Amniotic stem cell (primary cell): Measurements from ENCODE around the gene SCGB1C1.
"Not testable (repeated sequence)": the region's sequence is repeated elsewhere in the genome, so short reads cannot be mapped to it uniquely, and the experiment has no call there.

Experiments used
- DNase-seq: peaks from one replicate; lab custom pipeline; 2025; lab: John Stamatoyannopoulos, UW

SCGB1C1 gene

DNA sequence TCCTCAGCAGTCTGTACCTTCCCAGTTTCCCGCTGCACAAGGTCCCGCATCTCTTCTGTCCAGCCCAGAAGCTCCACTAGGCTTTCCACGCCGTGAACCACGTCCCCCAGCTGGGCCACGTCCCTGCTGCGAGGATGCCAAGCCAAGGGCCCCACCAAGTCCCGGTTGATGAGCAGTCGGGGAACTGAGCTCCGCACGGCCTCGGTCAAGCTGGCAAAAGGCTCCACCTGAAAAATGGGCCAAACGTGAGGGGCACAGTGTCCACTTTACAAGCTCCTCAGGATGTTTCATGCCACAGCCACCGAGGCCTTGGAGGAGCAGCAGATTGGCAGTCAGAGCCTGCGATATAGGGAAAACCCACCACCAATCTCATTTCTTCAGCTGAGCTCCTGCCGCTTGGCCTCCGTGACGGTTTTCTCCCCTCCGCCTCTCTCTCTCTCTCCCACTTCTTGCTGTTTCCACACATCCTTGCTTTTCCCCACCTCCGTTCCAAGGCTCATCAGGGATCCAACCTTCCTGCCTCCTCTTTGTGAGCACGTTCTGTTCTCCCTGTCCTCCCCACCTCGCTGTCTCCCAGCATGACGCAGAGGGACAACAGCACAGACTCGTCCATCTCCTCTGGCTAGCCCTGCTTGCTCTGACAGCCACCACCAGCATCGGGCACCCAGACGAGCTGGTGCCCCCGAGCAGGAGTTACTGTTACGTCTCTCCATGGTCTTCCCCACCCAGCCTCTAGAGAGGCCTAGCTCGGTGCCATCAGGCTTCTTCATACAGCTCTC lies 26.1 kb downstream of the SCGB1C1 start:
- DNase-seq = no peak

DNA sequence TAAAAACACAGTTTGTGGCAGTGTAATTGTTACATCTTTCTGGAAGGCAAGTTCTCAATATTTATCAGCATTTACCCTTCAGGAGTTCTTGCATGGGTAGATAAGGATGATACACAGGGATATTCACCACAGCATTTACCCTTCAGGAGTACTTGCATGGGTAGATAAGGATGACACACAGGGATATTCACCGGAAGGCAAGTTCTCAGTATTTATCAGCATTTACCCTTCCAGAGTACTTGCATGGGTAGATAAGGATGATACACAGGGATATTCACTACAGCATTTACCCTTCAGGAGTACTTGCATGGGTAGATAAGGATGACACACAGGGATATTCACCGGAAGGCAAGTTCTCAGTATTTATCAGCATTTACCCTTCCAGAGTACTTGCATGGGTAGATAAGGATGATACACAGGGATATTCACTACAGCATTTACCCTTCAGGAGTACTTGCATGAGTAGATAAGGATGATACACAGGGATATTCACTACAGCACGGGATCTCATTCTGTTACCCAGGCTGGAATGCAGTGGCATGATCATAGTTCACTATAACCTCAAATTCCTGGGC lies 27.9 kb downstream of the SCGB1C1 start:
- DNase-seq = not testable (repeated sequence)

DNA sequence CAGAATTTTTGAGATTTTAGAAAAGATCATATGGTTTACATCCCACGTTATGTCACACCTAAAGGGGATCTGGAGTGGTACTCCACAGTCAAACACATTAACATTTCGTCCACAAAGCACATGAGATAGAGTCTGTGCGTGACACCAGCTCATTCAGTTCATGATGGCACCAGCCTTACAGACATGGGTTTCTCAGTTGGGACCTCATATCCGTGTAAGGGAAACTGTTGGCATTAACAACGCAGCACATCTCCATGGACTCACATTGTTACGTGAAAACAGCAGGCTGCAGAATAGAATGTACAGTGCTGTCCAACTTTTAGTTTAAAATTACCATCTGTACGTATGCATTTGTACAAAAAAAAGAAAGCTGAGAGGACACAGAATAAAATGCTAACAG lies 28.7 kb downstream of the SCGB1C1 start:
- no peak for DNase-seq

DNA sequence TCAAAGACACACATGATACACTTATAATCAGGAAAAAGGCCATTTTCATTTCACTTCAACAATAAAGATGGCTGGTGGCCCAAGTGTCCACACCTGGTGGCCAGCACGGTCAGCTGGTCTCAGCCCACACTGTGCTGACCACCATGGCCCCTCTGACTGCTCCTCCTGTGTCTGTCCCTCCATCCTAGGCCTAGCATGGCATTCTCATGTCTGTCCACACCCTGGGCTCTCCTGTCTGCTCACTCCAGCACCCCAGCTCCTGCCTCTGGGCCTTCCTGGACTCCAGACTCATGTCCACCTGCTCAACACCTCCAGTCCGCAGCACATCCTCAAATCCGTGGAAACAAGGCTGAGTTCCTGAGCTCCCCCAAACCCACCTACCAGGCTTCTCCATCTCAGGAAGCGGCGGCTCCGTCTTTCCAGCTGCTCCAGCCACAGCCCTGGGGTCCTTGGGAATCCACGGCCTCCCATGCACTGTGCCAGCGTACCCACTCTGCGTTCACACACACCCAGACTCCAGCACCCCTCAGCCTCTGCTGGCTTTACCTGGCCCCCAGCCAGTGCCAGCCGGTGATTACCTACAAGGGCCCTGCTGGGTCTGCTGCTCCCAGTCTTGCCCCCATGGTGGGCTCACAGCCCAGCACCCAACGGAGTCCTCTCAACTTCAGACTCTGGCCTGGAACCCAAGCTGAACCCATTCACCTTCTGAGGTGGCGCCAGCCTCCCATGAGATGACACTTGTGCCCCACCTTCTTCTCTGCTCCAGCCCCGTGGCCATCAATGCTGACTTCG lies 29.3 kb downstream of the SCGB1C1 start:
- DNase-seq = no peak

DNA sequence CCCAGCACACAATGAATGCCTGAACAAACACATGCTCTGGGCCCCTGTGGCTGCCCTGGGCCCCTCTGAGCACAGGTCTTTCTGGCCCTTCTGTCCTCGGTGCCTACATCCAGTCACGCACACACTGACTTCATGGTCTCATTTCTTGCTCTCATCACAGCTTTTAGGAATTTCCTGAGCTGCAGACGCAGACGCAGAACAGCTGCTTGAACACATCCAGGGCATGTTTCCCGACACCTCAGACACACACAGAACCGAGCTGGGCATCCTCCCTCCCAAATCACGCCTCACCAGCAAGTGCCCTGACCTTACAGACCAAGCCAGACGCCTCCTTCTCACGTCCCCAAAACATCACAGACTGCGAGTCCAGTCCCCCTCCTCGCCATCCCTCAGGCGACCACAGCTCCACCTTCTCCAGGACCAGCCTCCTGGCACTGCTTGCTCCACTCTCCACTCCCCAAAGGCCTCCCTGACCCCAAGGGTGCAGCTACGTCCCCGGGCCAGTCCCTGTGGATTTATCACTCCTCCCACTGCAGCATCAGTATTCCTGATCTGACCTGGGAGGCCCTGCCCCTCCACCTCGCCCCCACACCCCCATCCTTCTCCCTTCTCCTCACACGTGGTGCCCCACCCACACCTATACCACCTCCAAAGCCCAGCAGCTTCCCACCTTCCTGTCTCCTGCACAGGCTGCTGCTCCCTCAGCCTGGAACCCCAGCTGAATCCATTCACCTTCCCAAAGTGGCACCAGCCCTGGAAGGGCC lies 30.3 kb downstream of the SCGB1C1 start:
- no peak for DNase-seq

DNA sequence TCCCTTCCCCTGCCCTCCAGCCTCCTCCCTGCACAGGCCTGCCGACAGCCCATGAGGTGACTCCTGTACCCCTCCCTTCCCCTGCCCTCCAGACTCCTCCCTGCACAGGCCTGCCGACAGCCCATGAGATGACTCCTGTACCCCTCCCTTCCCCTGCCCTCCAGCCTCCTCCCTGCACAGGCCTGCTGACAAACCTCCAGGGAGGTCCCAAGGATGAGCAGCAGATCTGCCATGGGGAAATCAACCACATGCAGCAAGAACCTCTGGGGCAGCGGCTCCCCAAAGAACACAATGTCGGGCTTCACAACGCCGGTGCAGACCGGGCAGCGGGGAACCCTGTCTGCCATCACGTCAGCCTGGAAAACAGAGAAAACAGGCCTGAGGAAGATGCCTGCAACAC lies 31.0 kb downstream of the SCGB1C1 start:
- no peak for DNase-seq

DNA sequence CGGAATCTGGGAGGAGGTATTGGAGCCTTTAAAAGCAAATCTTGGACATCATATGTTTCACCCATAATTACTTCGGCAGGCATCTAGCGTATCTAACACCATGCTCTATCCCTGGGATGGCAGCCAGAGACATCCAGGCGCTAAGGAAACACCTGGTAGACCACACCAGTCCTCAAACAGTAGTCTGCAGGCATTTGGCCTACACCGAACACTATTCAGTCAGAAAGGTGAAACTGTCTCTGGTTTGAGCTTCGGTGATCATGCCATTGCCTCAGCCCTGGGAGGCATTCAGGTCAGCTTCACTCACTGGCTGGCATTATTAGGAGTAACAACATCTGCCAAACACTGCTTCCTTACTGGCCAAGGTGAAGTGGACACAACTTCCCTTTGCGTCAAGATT lies 31.5 kb downstream of the SCGB1C1 start:
- DNase-seq = no peak

DNA sequence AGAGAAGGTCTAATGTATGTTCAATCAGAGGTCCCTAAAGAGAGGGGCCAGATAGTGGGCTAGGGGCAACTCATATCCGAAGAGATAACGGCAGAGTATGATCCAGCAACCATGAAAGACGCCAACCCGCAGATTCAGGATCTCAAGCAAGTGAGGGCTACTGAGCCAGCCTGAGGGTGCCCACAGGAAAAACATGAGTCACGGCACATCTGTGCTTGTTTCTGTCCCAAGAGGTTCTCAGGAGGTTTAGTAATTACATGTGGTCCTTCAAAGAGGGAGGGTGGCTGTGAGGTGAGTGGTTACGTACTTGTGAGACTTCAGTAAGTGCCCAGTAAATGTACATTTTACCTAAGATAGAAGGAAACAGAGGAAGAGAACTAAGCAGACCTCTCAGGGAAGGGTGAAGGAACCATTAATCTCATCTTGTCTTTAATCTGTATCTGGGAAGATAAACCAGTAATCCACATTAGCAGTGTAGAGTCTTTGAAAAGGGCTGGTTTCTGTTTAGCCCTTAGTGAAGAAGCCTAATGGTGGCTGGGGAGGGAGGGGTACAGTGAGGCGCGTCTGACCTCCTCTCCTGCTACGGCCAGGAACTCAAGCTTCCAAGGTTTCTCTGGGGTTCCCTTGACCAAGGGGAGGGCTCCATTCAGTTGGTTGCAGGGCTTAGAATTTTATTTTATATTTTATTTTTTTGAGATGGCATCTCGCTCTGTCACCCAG lies 33.0 kb downstream of the SCGB1C1 start:
- no peak for DNase-seq

DNA sequence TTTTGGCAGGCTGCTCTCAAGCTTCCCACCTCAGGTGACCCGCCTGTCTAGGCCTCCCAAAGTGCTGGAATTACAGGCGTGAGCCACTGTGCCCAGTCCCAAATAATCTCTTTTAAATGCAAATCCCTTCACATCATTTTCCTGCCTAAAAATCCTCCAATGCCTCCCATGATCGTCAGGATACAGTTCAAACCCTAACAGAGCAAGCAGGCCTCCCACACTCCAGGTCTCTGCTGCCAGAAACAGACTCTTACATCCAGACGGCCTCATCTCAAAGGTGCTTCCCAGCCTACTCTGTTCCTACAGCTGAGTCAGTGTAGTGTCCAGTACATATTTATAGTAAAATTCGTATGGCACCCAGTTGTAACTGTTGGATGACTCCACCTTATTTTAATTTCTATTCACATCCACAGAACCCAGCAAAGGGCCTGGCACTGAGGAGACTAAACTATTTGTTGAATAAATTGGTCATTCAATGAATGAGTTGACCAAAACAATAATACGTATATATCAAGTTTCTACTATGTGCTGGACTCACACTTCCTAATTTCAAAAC lies 35.0 kb downstream of the SCGB1C1 start:
- no peak for DNase-seq

DNA sequence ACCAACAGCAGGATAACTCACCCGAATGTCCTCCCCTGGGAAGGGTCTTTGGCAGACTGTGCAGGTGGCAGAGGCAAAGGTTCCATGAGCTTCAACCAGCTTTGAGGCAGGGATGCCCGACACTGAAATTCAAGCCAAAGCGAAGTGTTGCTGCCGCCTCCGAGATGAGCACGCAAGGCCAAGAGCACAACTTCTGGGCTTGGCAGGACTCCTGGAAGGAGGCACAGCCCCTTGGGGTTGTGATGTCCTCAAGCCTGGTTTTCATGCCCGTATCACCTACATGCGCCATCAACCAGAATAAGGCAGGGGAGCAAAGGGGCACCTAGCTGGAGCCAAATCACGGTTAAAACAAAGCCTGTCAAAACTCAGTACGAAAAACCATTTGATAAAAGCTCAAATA lies 37.6 kb downstream of the SCGB1C1 start:
- no peak for DNase-seq

DNA sequence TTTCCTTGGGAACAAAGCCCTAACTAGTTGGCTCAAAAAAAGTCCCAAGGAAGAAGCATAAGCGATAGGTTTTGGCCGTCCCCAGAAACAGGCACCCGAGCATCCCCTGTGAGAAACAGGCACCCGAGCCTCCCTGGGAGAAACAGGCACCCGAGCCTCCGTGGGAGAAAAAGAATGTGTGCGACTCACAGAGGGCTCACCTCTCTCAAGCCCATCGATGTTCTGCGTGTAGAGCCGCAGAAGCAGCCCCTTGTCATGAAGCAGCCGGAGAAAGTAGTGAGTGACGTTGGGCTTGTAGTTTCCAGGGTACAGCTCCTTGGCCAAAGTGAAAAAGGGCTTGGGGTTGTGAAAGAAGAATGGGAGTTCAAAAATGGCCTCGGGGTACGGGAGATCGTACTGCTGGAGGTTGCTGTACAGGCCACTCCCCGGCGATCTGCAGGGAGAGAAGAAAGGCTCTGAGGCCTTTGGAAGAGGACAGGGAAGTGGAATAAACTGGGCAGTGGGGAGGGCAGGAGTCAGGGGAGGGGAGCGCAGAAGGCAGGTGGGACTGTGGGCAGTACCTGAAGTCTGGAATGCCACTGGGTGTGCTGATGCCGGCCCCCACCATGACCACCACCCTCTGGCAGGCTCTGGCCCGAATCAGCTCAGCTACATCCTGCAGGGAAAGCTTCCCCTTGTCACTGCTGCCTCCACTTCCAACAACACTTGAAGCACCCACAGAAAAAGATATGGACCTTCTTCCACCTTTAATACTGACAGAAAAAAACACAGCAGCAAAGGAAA lies 40.1 kb downstream of the SCGB1C1 start:
- no peak for DNase-seq

DNA sequence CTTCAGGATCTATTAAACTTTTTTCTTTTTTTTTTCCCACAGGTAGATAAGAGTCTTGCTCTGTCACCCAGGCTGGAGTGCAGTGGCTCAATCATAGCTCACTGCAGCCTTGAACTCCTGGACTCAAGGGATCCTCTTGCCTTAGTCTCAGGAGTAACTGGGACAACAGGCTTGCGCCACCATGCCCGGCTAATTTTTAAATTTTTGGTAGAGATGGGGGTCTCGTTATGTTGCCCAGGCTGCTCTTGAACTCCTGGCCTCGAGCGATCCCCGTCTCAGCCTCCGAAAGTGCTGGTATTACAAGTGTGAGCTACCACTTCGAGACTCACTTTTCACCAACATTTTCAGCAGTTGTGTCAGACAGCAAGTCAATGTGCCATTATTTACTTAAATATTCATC lies 42.3 kb downstream of the SCGB1C1 start:
- no peak for DNase-seq

DNA sequence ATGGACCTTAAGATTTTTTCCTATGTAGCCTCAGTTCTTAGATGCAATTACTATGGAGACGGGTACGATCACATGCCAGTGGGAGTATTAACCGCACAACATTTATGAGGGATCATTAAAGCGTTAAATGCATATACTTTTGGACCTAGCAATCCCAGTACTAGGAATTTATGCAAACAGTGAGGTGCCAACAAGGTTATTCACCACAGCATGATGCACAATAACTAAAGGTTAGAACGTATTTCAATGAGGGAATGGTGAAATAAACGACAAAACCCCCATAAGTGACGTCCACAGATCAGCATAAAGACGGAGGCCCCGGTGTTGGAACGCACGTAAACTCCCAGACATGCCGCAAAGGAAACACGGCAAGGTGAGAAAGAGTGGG lies 42.7 kb downstream of the SCGB1C1 start:
- no peak for DNase-seq

DNA sequence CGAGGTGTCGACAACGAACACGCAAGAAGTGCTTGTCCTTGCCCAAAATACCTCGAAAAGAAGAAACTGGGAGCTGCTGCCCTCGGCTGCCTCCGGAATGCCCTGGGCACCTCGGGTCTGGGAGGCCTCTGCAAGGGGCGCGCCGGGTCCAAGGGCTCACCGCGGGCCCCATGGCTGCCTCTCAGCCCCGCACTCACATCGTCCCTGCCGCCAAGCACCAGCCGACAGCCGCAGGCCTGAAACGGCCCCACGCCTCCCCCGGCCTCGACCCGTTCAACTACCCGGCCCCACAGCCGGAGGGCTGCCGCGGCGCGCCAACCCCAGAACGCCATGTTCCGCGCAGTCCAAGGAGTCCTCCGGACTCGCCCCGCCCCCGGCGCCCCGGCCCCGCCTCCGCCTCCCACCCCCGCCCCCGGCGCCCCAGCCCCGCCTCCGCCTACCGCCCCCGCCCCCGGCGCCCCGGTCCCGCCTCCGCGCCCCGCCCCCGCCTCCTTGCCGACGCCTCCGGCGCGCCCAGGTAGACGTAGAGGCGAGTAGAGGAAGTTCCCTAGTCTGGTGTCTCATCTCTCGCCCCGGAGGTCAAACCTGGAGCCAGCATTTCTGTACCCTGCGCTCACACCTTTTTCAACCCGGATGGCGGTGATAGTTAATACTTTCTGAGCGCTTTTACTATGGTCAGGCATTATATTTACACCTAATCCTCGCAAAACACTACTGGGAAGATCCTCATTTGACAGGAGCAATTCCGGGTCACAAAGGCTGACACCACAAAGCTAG lies 43.3 kb downstream of the SCGB1C1 start, which contains the start of gene SIRT3:
Gene SIRT3 (minus strand): TSS at position 346 of the 777 bp plus-strand sequence. CDS start 14 bp downstream, at position 332.
- DNase-seq = peak; percentile 49

DNA sequence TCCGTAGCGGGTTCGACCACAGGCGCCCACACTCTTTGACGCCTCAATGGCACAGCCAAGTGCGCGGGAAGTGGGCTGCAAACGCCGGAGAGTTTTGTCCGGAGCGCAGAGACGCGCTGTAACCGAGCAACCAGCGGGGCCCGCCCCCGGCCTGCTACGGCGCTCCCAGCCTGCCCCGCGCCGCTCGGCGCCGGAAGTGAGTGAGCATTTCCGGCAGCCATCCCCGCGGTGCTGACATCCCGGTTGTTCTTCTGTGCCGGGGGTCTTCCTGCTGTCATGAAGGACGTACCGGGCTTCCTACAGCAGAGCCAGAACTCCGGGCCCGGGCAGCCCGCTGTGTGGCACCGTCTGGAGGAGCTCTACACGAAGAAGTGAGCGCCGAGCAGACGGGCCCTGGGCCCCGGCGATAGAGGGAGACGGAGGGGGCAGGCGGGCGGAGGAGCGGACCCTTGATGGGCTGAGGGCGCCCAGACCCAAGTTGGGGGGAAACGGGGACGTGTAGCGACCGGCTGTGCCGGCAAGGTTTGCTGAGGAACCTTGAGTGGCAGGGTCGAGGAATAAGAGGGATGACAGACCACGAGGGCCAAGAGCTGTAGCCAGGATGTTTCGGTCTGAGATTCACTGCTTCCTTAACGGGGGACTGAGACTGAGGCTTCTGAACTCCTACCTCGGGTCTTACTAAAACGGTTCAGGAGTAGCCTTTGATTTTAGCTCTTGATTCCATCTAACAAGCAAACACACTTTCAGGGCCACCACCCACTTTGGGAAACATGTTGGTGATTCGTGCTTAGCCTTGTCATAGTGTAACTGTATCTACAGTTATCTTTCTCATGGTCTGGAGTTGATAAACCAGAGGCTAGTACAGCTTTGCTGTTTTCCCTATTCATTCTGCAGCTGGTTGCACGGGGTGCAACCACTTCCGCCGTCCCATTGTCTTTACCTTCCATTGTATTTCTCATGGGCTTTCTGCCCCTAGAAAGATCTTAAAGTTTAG lies 44.2 kb downstream of the SCGB1C1 start, which contains the start of gene PSMD13:
Gene PSMD13 (plus strand): TSS at position 203 of the 994 bp plus-strand sequence. CDS start 74 bp downstream, at position 277.
- peak; percentile 85 for DNase-seq

DNA sequence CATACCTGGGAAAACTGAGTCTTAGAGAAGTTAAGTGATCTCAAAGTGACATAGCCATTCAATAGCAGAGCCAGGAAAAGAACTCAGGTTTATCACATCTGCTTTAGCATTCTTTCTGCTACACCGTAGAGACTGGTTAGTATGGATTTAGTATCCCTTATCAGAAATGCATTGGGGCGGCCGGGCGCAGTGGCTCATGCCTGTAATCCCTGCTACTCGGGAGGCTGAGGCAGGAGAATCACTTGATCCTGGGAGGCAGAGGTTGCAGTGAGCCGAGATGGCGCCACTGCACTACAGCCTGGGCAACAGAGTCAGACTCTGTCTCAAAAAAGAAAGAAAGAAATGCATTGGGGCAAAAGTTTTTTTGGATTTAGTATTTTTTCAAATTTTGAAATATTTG lies 45.5 kb downstream of the SCGB1C1 start:
- DNase-seq = not testable (repeated sequence)

DNA sequence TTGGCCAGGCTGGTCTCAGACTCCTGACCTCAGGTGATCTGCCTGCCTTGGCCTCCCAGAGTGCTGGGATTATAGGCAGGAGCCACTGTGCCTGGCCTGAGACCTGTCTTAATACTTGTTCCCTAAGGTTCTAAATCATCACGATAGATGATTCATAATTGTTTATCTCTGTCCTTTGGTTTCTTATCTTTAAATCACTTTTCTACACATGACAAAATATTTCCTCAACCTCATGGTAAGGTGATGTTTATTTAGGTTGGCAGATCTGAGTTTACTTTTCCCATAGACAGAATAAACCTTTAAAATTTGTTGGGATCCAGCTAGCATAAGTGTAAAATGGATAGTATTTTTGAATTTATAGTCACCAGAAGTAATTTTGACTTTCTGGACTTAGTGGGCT lies 47.4 kb downstream of the SCGB1C1 start:
- DNase-seq = no peak

DNA sequence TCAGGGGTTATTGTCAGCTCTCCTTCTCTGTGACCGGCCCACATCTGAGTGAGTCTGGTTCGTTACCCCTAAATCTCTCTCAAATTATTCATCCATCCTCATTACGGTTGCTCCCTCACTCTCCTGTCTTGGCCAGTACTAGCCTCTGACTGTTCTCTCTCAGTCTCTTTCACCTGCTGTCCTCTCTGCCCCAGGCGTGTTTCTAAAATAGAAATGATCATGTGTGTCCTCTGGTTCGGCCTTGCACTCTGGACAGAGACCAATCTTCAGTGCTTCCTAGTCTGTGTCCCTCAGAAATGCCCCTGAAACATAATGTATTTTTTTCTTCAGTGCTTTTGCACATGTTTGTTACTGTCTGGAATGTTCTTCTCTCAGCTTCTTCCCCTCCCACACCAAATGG lies 48.8 kb downstream of the SCGB1C1 start:
- no peak for DNase-seq
